Fibroblast of skin of right biceps (primary cell): ENCODE results near the gene GORASP2.

Source experiments
- DNase-seq: peaks from one replicate; pipeline ENCODE4 v3.0.0-alpha.2; 2013

GORASP2 gene

DNA sequence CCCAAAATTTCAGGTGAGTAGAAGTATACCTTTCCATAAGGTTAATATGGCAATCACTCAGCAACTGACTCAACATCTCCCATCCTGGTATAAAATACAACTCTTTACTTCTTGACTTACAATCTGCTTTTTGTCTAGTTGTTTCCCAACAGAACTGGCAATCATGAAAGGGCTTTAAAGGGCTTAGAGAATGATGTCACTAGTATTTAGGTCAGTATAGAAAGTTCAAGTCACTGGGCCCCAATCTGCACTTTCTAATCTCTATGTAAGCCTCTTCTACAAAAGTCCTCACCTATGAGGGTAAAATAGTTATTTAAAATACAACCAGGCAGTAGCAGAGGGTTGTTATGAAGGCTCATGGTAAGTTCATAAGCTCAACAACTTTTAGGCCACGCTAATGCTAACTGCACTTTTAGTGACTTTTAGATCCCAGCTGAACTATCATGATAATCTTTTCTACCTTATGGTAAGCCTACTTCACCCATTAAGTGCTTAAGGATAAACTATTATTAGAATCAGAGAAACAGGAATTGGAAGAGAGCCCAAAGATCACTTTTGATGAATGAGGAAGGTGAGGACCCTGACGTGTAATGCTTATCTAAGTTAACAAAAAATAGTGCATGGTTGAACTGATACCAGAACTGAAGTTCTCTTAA is 79.6 kb downstream of the GORASP2 start:
- no peak for DNase-seq

DNA sequence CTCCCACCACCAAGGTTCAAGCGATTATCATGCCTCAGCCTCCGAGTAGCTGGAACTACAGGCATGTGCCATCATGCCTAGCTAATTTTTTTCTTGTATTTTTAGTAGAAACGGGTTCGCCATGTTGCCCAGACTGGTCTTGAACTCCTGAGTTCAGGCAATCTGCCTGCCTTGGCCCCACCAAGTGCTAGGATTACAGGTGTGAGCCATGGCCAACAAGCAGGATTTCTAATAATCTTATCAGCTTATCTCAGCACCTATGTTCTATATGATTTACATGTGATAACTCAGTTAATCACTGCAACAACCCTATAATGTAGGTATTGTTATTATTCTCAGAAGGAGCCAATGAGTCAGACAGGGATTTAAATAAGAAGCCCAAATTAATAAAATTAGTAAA is 80.3 kb downstream of the GORASP2 start:
- no peak for DNase-seq

DNA sequence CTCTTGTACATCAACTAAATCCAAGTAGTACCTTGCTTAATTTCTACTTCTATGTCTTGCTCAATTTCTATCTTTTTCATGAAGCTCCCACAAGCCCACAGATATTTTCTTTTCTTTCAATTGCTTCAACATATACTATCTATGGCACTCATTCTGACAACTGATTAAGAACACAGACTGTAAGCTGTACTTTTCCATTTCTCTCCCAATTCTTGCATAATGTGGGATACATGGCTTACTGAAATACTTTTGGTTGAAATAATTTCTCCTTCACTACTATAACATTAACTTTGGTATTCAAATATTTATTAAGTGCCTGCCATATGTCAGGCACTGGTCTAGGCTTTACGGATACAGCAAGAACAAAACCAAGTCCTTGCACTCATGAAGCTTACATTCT is 84.8 kb downstream of the GORASP2 start:
- no peak for DNase-seq

DNA sequence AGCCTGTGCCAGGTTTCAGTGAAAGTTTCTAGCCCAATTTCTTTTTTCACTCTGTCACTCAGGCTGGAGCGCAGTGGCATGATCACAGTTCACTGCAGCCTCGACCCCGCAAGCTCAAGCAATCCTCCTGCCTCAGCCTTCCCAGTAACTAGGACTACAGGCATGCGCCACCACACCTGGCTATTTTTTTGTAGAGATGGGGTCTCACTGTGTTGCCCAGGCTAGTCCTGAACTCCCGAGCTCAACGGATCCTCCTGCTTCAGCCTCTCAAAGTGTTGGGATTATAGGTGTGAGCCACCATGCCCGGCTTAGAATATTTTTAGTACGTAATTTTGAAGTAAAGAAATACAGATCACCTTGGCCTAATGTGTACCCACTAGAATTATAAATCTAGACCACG is 87.1 kb downstream of the GORASP2 start:
- no peak for DNase-seq
